Left ventricle myocardium inferior (tissue), 1 donor: ENCODE results near the gene USP10. TPM values are rescaled to one million over a fixed set of nuclear protein-coding genes. Genes with fewer than 3 reads are reported as not detected.

ENCODE experiments used
- DNase-seq: peaks from one replicate; pipeline ENCODE4 v3.0.0-alpha.2; 2020
- H3K27ac ChIP-seq: fragments of 200-600 bp; replicated peaks from 2 replicates; pipeline ENCODE4 v1.8.0; 2021
- H3K27me3 ChIP-seq: fragments of 200-600 bp; 2 replicates; pipeline ENCODE4 v1.8.0; 2021; ENCODE audit warnings: low read depth
- H3K36me3 ChIP-seq: fragments of 200-600 bp; 2 replicates; pipeline ENCODE4 v1.8.0; 2021
- H3K4me1 ChIP-seq: fragments of 200-600 bp; 2 replicates; pipeline ENCODE4 v1.8.0; 2021
- H3K4me3 ChIP-seq: fragments of 200-600 bp; 2 replicates; pipeline ENCODE4 v1.8.0; 2021; ENCODE audit warnings: mild to moderate bottlenecking, moderate library complexity
- H3K9me3 ChIP-seq: fragments of 200-600 bp; replicated peaks from 2 replicates; pipeline ENCODE4 v1.8.0; 2021
- CTCF ChIP-seq: fragments of 200-600 bp; IDR thresholded peaks from 2 replicates; pipeline ENCODE4 v1.8.0; 2021; ENCODE audit warnings: antibody characterized with exemption, mild to moderate bottlenecking, borderline replicate concordance
- intact Hi-C: fragments of 100-400 bp; cut with micrococcal nuclease; formaldehyde crosslinking; loops from one replicate; pipeline ENCODE4 v1.11.0; 2022
- total RNA-seq: library from RNA; stranded (reverse); fragmentation: NEBNext Ultra II Directional; extraction: Animal tissue kit (Norgen Biotek cat#: 25700); gene quantifications from one replicate; pipeline ENCODE4 v1.2.1, GENCODE V29; 2021
- donor health status: DM: no; HTN: yes; CAD: no; lungs with severe emphysema.

Gene USP10
- total RNA-seq, 1 donor from 2014 or later, result 66.7 TPM

- DNase-seq, result no peak
- Histone ChIP-seq H3K27ac (no peak overlapping the region), H3K4me3 (no peak overlapping the region), H3K4me1 (peaks cover 23% of the 10 kb centered on the region), H3K9me3 (no peaks in the 10 kb centered on the region), H3K36me3 (no peaks in the 10 kb centered on the region), H3K27me3 (no peaks in the 10 kb centered on the region)
- TF ChIP-seq CTCF, result no peak
- intact Hi-C loops, result no loop called here
These were observed 87.4 kb downstream of the USP10 start for GRCh38 chr16:84787263-84787622.

- H3K27me3 ChIP-seq, result no peaks in the 10 kb centered on the region
- H3K27ac ChIP-seq, result no peak overlapping the region
- H3K9me3 ChIP-seq, result no peaks in the 10 kb centered on the region
- no peak for DNase-seq
- no peak overlapping the region for H3K4me3 ChIP-seq
- no peak for TF ChIP-seq CTCF
- intact Hi-C loops, result no loop called here
- H3K4me1 ChIP-seq, result peaks cover 23% of the 10 kb centered on the region
- H3K36me3 ChIP-seq, result no peaks in the 10 kb centered on the region
These were observed 89.2 kb downstream of the USP10 start for GRCh38 chr16:84788920-84789391.

GRCh38 chr16:84789431-84789830 lies 89.6 kb downstream of the USP10 start:
- Histone ChIP-seq H3K27ac (no peak overlapping the region), H3K9me3 (no peaks in the 10 kb centered on the region), H3K27me3 (no peaks in the 10 kb centered on the region), H3K36me3 (no peaks in the 10 kb centered on the region), H3K4me1 (peaks cover 23% of the 10 kb centered on the region), H3K4me3 (no peak overlapping the region)
- intact Hi-C loops, result no loop called here
- no peak for DNase-seq
- TF ChIP-seq CTCF, result no peak

GRCh38 chr16:84790301-84790700 lies 90.5 kb downstream of the USP10 start:
- Histone ChIP-seq H3K36me3 (no peaks in the 10 kb centered on the region), H3K27me3 (no peaks in the 10 kb centered on the region), H3K4me3 (no peak overlapping the region), H3K9me3 (no peaks in the 10 kb centered on the region), H3K4me1 (peaks cover 29% of the 10 kb centered on the region), H3K27ac (no peak overlapping the region)
- intact Hi-C loops, result no loop called here
- no peak for DNase-seq
- TF ChIP-seq CTCF, result no peak

- H3K4me3 ChIP-seq, result no peak overlapping the region
- no peak for DNase-seq
- H3K9me3 ChIP-seq, result no peaks in the 10 kb centered on the region
- H3K36me3 ChIP-seq, result no peaks in the 10 kb centered on the region
- no peaks in the 10 kb centered on the region for H3K27me3 ChIP-seq
- intact Hi-C loops, result no loop called here
- no peak for TF ChIP-seq CTCF
- peaks cover 23% of the 10 kb centered on the region for H3K4me1 ChIP-seq
- H3K27ac ChIP-seq, result no peak overlapping the region
These were observed 91.3 kb downstream of the USP10 start for GRCh38 chr16:84791088-84791487.

GRCh38 chr16:84791501-84791900 lies 91.7 kb downstream of the USP10 start:
- no peak for TF ChIP-seq CTCF
- no peak for DNase-seq
- Histone ChIP-seq H3K27ac (no peak overlapping the region), H3K4me3 (no peak overlapping the region), H3K36me3 (no peaks in the 10 kb centered on the region), H3K27me3 (no peaks in the 10 kb centered on the region), H3K4me1 (peaks cover 19% of the 10 kb centered on the region), H3K9me3 (no peaks in the 10 kb centered on the region)
- intact Hi-C loops, result no loop called here
